GM21723 (cell line): ENCODE results near the gene KLK11.

Experiments used
- ATAC-seq: cut with Tn5 transposase; IDR thresholded peaks from one replicate; pipeline ENCODE4 v1.9.1; 2021; ENCODE audit warnings: mild to moderate bottlenecking, moderate library complexity; ENCODE audit not compliant: unreplicated experiment

The KLK11 gene

GRCh38 chr19:51026554-51026831 is at the start of gene KLK11:
KLK11 (minus strand) TSS chr19:51026616; CDS start chr19:51025631, 985 bp downstream.
- ATAC-seq = no peak

- no peak for ATAC-seq
Observed at GRCh38 chr19:51075998-51076397, 49.6 kb upstream of the KLK11 start.

- no peak for ATAC-seq
Observed at GRCh38 chr19:51071095-51071405, 44.6 kb upstream of the KLK11 start.

GRCh38 chr19:51070334-51071094 is 44.1 kb upstream of the KLK11 start:
- ATAC-seq = no peak

- no peak for ATAC-seq
Observed at GRCh38 chr19:51066393-51067186, 40.2 kb upstream of the KLK11 start.

- no peak for ATAC-seq
Observed at GRCh38 chr19:51065221-51065960, 39.0 kb upstream of the KLK11 start.

GRCh38 chr19:51064534-51065220 is 38.3 kb upstream of the KLK11 start, which contains the start of gene KLK13:
KLK13 (minus strand) TSS chr19:51065092; CDS start chr19:51065067, 25 bp downstream.
- ATAC-seq = no peak

GRCh38 chr19:51063664-51064063 is 37.2 kb upstream of the KLK11 start:
- no peak for ATAC-seq

- no peak for ATAC-seq
Observed at GRCh38 chr19:51060973-51061372, 34.6 kb upstream of the KLK11 start.

GRCh38 chr19:51060336-51060735 is 33.9 kb upstream of the KLK11 start:
- no peak for ATAC-seq

- ATAC-seq = no peak
Observed at GRCh38 chr19:51059715-51060114, 33.3 kb upstream of the KLK11 start.

GRCh38 chr19:51055866-51056265 is 29.4 kb upstream of the KLK11 start:
- ATAC-seq = no peak

- ATAC-seq = no peak
Observed at GRCh38 chr19:51047031-51047335, 20.6 kb upstream of the KLK11 start.

- no peak for ATAC-seq
Observed at GRCh38 chr19:51044327-51044726, 17.9 kb upstream of the KLK11 start.

GRCh38 chr19:51043497-51043896 is 17.1 kb upstream of the KLK11 start:
- ATAC-seq = no peak

- no peak for ATAC-seq
Observed at GRCh38 chr19:51040151-51040550, 13.7 kb upstream of the KLK11 start.

- no peak for ATAC-seq
Observed at GRCh38 chr19:51036519-51036918, 10.1 kb upstream of the KLK11 start.

- ATAC-seq = no peak
Observed at GRCh38 chr19:51034704-51035103, 8.3 kb upstream of the KLK11 start, which contains the start of gene KLK12. KLK12 (minus strand) TSS chr19:51035002; CDS start chr19:51034621, 381 bp downstream.

- ATAC-seq = no peak
Observed at GRCh38 chr19:51031880-51032225, 5.4 kb upstream of the KLK11 start.

- no peak for ATAC-seq
Observed at GRCh38 chr19:51031220-51031879, 4.9 kb upstream of the KLK11 start.

GRCh38 chr19:51030631-51031030 is 4.2 kb upstream of the KLK11 start:
- no peak for ATAC-seq
